ENCODE measurements around the gene TMEM273. TPM values are rescaled to one million over a fixed set of nuclear protein-coding genes. Genes with fewer than 3 reads are reported as not detected.

Gene TMEM273
- total RNA-seq, 1 experiment from 2014 or later, result 0.09 TPM

- Mint-ChIP-seq H3K36me3 (no peaks in the 10 kb centered on the region), H3K4me1 (no peaks in the 10 kb centered on the region), H3K27ac (no peak overlapping the region), H3K9me3 (no peaks in the 10 kb centered on the region), H3K4me3 (no peak overlapping the region), H3K27me3 (ENCODE audit: low read depth) (no peaks in the 10 kb centered on the region)
- no peak for DNase-seq (ENCODE audit: low spot score)
- POLR2A ChIA-PET, result no interaction called here
- CTCF ChIA-PET, result no interaction called here
- TF ChIP-seq E2F1 (CRISPR knock-in tag; IDR thresholded peaks at IDR 0.05), result no peak
- no peak for TF ChIP-seq ZSCAN18 (CRISPR knock-in tag; IDR thresholded peaks at IDR 0.05)
- no peak for TF ChIP-seq ETV6 (CRISPR knock-in tag; IDR thresholded peaks at IDR 0.05)
- no peak for TF ChIP-seq GABPB1 (CRISPR knock-in tag; IDR thresholded peaks at IDR 0.05)
- no peak for TF ChIP-seq SP1 (CRISPR knock-in tag; conservative IDR thresholded peaks at IDR 0.05)
- TF ChIP-seq NFATC4 (CRISPR knock-in tag; IDR thresholded peaks at IDR 0.05), result no peak
- no peak for TF ChIP-seq MXD4 (CRISPR knock-in tag; IDR thresholded peaks at IDR 0.05; ENCODE audit: borderline replicate concordance)
- ATAC-seq, result no peak
Measured at GRCh38 chr10:49194212-49194920, 6.2 kb upstream of the TMEM273 start.

- Mint-ChIP-seq H3K4me1 (no peaks in the 10 kb centered on the region), H3K27me3 (ENCODE audit: low read depth) (no peaks in the 10 kb centered on the region), H3K4me3 (no peak overlapping the region), H3K36me3 (no peaks in the 10 kb centered on the region), H3K27ac (no peak overlapping the region), H3K9me3 (no peaks in the 10 kb centered on the region)
- ATAC-seq (no peak), DNase-seq (ENCODE audit: low spot score) (no peak)
- POLR2A ChIA-PET, result no interaction called here
- CTCF ChIA-PET, result no interaction called here
- TF ChIP-seq OVOL2 (CRISPR knock-in tag; IDR thresholded peaks at IDR 0.05; ENCODE audit: borderline replicate concordance) (no peak), NR2C2 (CRISPR knock-in tag; IDR thresholded peaks at IDR 0.05) (no peak), MXD4 (CRISPR knock-in tag; IDR thresholded peaks at IDR 0.05; ENCODE audit: borderline replicate concordance) (no peak), CDX4 (CRISPR knock-in tag; IDR thresholded peaks at IDR 0.05; ENCODE audit: borderline replicate concordance) (no peak), EMX1 (CRISPR knock-in tag; IDR thresholded peaks at IDR 0.05) (no peak), PRRX2 (CRISPR knock-in tag; IDR thresholded peaks at IDR 0.05) (no peak), CTCF (IDR thresholded peaks at IDR 0.05) (no peak), ZNF281 (CRISPR knock-in tag; IDR thresholded peaks at IDR 0.05) (no peak), ZNF512 (CRISPR knock-in tag; IDR thresholded peaks at IDR 0.05; ENCODE audit: borderline replicate concordance) (no peak), ZNF671 (CRISPR knock-in tag; IDR thresholded peaks at IDR 0.05) (no peak), ZNF423 (CRISPR knock-in tag; IDR thresholded peaks at IDR 0.05) (no peak), ZNF219 (CRISPR knock-in tag; IDR thresholded peaks at IDR 0.05; ENCODE audit: borderline replicate concordance) (no peak)
Measured at GRCh38 chr10:49191349-49191748, 3.2 kb upstream of the TMEM273 start.
